Esophagus squamous epithelium (tissue), 4 donors: ENCODE results near the gene PTPDC1.

Source experiments
- POLR2A ChIP-seq, 4 donors: fragments of 450-650 bp; IDR thresholded peaks; one replicate each; pipeline ENCODE4 v1.6.1; 2017; ENCODE audit warnings: antibody characterized with exemption in 4 of 4, mild to moderate bottlenecking in 4 of 4, moderate library complexity in 3 of 4
- TF ChIP-seq, protein P1 (sequence below), 6 experiments: fragments of 450-650 bp in 4 of 6; fragments of 200-600 bp in 2 of 6; sonication (generic) in 2 of 6; IDR thresholded peaks; one replicate each; pipeline ENCODE4 v1.5.1; 2016 to 2019; ENCODE audit warnings: antibody characterized with exemption in 6 of 6, mild to moderate bottlenecking in 4 of 6, moderate library complexity in 4 of 6

DNA sequence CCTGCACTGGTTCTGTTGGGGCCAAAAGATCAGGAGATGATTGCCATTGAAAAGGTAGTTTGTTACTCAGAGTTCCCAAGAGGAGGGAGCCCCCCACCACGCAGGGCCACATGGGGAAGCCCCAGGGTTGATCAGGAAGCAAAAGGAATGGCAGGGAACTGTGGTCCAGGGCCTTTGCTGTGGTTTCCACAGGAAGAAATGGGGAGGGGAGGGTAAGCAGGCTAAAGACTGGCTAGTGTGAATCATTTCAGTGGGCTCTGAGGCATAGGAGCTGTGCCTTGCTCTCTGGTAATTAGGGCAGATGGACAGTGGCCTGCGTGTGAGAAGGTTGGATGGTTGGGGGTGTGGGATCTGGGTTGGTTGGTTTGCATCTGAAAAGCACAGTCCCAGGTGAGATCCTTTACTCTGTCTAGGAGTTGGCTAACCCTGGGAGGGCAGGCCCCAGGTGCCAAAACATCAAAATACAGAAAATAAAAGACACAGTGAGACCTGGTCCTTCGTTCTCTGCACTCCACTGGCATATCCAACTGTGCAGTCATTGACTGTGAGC is 66.1 kb downstream of the PTPDC1 start:
- TF ChIP-seq, protein P1, sequence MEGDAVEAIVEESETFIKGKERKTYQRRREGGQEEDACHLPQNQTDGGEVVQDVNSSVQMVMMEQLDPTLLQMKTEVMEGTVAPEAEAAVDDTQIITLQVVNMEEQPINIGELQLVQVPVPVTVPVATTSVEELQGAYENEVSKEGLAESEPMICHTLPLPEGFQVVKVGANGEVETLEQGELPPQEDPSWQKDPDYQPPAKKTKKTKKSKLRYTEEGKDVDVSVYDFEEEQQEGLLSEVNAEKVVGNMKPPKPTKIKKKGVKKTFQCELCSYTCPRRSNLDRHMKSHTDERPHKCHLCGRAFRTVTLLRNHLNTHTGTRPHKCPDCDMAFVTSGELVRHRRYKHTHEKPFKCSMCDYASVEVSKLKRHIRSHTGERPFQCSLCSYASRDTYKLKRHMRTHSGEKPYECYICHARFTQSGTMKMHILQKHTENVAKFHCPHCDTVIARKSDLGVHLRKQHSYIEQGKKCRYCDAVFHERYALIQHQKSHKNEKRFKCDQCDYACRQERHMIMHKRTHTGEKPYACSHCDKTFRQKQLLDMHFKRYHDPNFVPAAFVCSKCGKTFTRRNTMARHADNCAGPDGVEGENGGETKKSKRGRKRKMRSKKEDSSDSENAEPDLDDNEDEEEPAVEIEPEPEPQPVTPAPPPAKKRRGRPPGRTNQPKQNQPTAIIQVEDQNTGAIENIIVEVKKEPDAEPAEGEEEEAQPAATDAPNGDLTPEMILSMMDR (IDR thresholded peaks at IDR 0.05), result no peak
- no peak for TF ChIP-seq POLR2A (IDR thresholded peaks at IDR 0.05)
